HepG2 (cell line): ENCODE data around the gene GNG7. TPM values are rescaled to one million over a fixed set of nuclear protein-coding genes. Genes with fewer than 3 reads are reported as not detected.

Source experiments
- ATF5 ChIP-seq: sonication (generic); formaldehyde crosslinking; IDR thresholded peaks from 2 replicates; pipeline ENCODE4 v1.4.0; 2020; ENCODE audit warnings: mild to moderate bottlenecking, low read depth, missing genetic modification reagents
- CBFB ChIP-seq: sonication (generic); formaldehyde crosslinking; IDR thresholded peaks from 2 replicates; pipeline ENCODE4 v1.4.0; 2020; ENCODE audit warnings: missing genetic modification reagents
- CEBPB ChIP-seq: IDR thresholded peaks from 2 replicates; pipeline ENCODE4 v1.6.1; 2011; ENCODE audit warnings: low read depth, low read length, improper control_type of control experiment, borderline replicate concordance
- EED ChIP-seq: sonication (generic); formaldehyde crosslinking; IDR thresholded peaks from 2 replicates; pipeline ENCODE4 v1.5.0; 2020; ENCODE audit warnings: mild to moderate bottlenecking, missing genetic modification reagents
- HIVEP1 ChIP-seq: sonication (generic); formaldehyde crosslinking; IDR thresholded peaks from 2 replicates; pipeline ENCODE4 v1.4.0; 2020; ENCODE audit warnings: mild to moderate bottlenecking, missing genetic modification reagents
- KAT2B ChIP-seq: fragments of 150-350 bp; IDR thresholded peaks from 2 replicates; pipeline ENCODE4 v1.6.1; 2014; ENCODE audit warnings: low read depth, low read length, borderline replicate concordance
- KDM6A ChIP-seq: IDR thresholded peaks from 2 replicates; pipeline ENCODE4 v1.6.1; 2016; ENCODE audit warnings: low read depth
- SKI ChIP-seq: fragments of 450-650 bp; IDR thresholded peaks from one replicate; pipeline ENCODE4 v1.6.1; 2018; ENCODE audit warnings: mild to moderate bottlenecking; ENCODE audit not compliant: partially characterized antibody
- SMAD1 ChIP-seq: sonication (generic); formaldehyde crosslinking; IDR thresholded peaks from 2 replicates; pipeline ENCODE4 v1.4.0; 2020; ENCODE audit warnings: missing genetic modification reagents, low read depth, mild to moderate bottlenecking, borderline replicate concordance
- SP1 ChIP-seq, 2 experiments: fragments of 450-650 bp in 1 of 2; sonication (generic) in 1 of 2; formaldehyde crosslinking in 1 of 2; IDR thresholded peaks; 2 replicates each; pipeline versions ENCODE4 v1.4.0 to v1.6.1; 2016 to 2020; ENCODE audit warnings: missing genetic modification reagents in 1 of 2
- SP5 ChIP-seq: IDR thresholded peaks from 2 replicates; pipeline ENCODE4 v1.6.1; 2016; ENCODE audit warnings: low read depth, borderline replicate concordance
- STAG1 ChIP-seq: sonication (generic); formaldehyde crosslinking; IDR thresholded peaks from 2 replicates; pipeline ENCODE4 v1.4.0; 2020; ENCODE audit warnings: missing genetic modification reagents
- TFDP1 ChIP-seq: IDR thresholded peaks from 2 replicates; pipeline ENCODE4 v1.6.1; 2016; ENCODE audit warnings: missing compliant biosample characterization, missing genetic modification reagents, borderline replicate concordance
- ZBTB43 ChIP-seq: sonication (generic); formaldehyde crosslinking; conservative IDR thresholded peaks from 2 replicates; pipeline ENCODE4 v1.4.0; 2020; ENCODE audit warnings: missing genetic modification reagents
- ZFP82 ChIP-seq: sonication (generic); formaldehyde crosslinking; IDR thresholded peaks from 2 replicates; pipeline ENCODE4 v1.5.1; 2020; ENCODE audit warnings: mild to moderate bottlenecking, missing genetic modification reagents, borderline replicate concordance
- ZHX1 ChIP-seq: sonication (generic); formaldehyde crosslinking; IDR thresholded peaks from 2 replicates; pipeline ENCODE4 v1.8.1; 2022; ENCODE audit warnings: low read depth, mild to moderate bottlenecking, missing genetic modification reagents
- ZNF143 ChIP-seq: sonication (generic); formaldehyde crosslinking; IDR thresholded peaks from 2 replicates; pipeline ENCODE4 v1.4.0; 2020; ENCODE audit warnings: missing genetic modification reagents
- ZNF343 ChIP-seq: sonication (generic); formaldehyde crosslinking; IDR thresholded peaks from 2 replicates; pipeline ENCODE4 v1.4.0; 2020; ENCODE audit warnings: mild to moderate bottlenecking, missing genetic modification reagents
- ZNF552 ChIP-seq: sonication (generic); formaldehyde crosslinking; IDR thresholded peaks from 2 replicates; pipeline ENCODE4 v1.9.0; 2022; ENCODE audit warnings: missing genetic modification reagents, mild to moderate bottlenecking, borderline replicate concordance
- ZNF704 ChIP-seq: sonication (generic); formaldehyde crosslinking; IDR thresholded peaks from 2 replicates; pipeline ENCODE4 v1.8.1; 2023; ENCODE audit warnings: mild to moderate bottlenecking, inconsistent platforms, moderate library complexity, missing genetic modification reagents, borderline replicate concordance
- ZNF75D ChIP-seq: sonication (generic); formaldehyde crosslinking; IDR thresholded peaks from 2 replicates; pipeline ENCODE4 v1.8.1; 2023; ENCODE audit warnings: missing genetic modification reagents, mild to moderate bottlenecking, borderline replicate concordance
- ZSCAN20 ChIP-seq: sonication (generic); formaldehyde crosslinking; IDR thresholded peaks from 2 replicates; pipeline ENCODE4 v1.4.0; 2020; ENCODE audit warnings: missing genetic modification reagents, mild to moderate bottlenecking, borderline replicate concordance
- polyA plus RNA-seq, 8 experiments: library from polyadenylated mRNA; depleted of rRNA in 3 of 8; stranded (reverse) in 7 of 8; unstranded in 1 of 8; fragments of >200 nt; fragmentation: Illumina TruSeq in 4 of 8; extraction: Trizol in 4 of 8; gene quantifications; 2 replicates each; pipeline versions ENCODE4 v1.2.1 to v1.2.3, GENCODE V29; 2011 to 2016; ENCODE audit warnings: low read depth in 4 of 8, missing spikeins in 1 of 8, mixed read lengths in 1 of 8; ENCODE audit not compliant: insufficient read depth in 1 of 8
- total RNA-seq, 5 experiments: library from RNA; depleted of rRNA; stranded (reverse); fragments of >200 nt; fragmentation: Illumina TruSeq; extraction: Trizol; gene quantifications; 2 replicates each; pipeline ENCODE4 v1.2.3, GENCODE V29; 2016; ENCODE audit warnings: low read depth in 1 of 5

GNG7 gene
- total and polyA plus RNA-seq, 2 of the 13 experiments (the other 11 are each of a cell fraction or from before 2014, with no cell fraction given) = 1.4 to 3.3 TPM

GRCh38 chr19:2540646-2541454 is 161.6 kb downstream of the GNG7 start (continued):
- TF ChIP-seq ZHX1 (CRISPR knock-in tag) (no peak), KDM6A (peak; percentile 55), CBFB (CRISPR knock-in tag) (0 out of 2 replicates have a peak, but pooled peaks have one; percentile 56), SP5 (CRISPR knock-in tag) (no peak), SKI (peak; percentile 94), ZFP82 (no peak), ATF5 (no peak), EED (no peak), STAG1 (peak; percentile 52), ZSCAN20 (CRISPR knock-in tag) (0 out of 2 replicates have a peak, but pooled peaks have one; percentile 44), ZNF343 (no peak), SP1 (IDR thresholded peaks at IDR 0.05) (no peak), SP1 (CRISPR knock-in tag; IDR thresholded peaks at IDR 0.05) (no peak), ZBTB43 (CRISPR knock-in tag) (peak; percentile 64), ZNF552 (CRISPR knock-in tag) (no peak), TFDP1 (peak; percentile 40; the same call in 1 of the 2 replicates), ZNF704 (CRISPR knock-in tag) (no peak; the same call in 1 of the 2 replicates), HIVEP1 (CRISPR knock-in tag) (peak; percentile 98), ZNF75D (CRISPR knock-in tag) (no peak), SMAD1 (CRISPR knock-in tag) (0 out of 2 replicates have a peak, but pooled peaks have one; percentile 37), KAT2B (peak; percentile 67; the same call in 1 of the 2 replicates), CEBPB (no peak), ZNF143 (peak; percentile 48; the same call in 1 of the 2 replicates)
